ENCODE measurements around the gene LAMTOR4.

GRCh38 chr7:100118388-100119071, 30.2 kb upstream of the LAMTOR4 start:
- TF ChIP-seq SIN3A (IDR thresholded peaks at IDR 0.05; ENCODE audit: borderline replicate concordance, insufficient read depth, low read depth, low read length) (no peak), CTCF (IDR thresholded peaks at IDR 0.05) (no peak)
